ENCODE results near the gene CKS1B. TPM values are rescaled to one million over a fixed set of nuclear protein-coding genes. Genes with fewer than 3 reads are reported as not detected.

CKS1B gene
- total and polyA plus RNA-seq, 9 of the 15 experiments (the other 6 are each of a cell fraction or from before 2014, with no cell fraction given): 215 to 1,103 (median 460) TPM

DNA sequence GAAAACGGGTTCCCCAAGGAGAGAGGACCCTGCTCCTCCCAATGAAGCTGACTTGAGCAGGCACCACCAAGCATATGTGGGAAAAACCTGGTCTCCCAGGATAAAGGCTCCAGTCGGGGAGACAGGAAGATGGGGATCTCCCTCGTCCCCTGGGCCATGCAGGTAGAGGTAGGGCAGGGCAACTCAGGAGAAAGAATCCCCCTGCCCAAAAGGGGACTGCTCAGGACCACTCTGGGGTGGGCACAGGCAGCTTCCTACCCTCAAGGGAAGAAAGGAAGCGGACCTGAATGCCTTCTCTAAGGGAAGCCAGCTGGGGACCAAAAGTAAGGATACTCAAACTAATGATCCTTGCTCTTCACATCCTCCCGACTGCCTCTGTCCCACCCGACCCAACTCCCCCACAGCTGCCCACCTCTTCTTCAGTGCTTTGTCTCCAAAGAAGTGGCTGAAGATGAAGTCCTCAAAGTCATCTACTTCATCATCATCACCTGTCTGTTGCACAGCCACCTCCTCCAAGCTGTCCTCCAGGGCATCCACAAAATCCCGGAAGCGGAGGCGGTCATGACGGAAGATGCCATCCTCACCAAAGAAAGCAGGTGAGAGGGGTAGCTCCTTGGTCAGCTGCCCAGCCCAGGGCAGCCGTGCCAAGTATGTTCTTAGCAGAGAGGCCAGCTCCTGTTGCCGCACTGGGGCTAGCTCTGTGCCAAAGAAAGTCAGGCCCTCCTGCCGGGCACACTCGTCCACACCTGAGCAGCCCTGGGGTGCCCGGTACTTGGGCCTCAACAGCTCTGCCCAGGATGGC lies 29.1 kb upstream of the CKS1B start:
- CTCF ChIA-PET (ENCODE audit: low intra/inter-chr PET ratio): interaction anchor here (0.7 to 1.4 kb wide), 2 partner anchors 117 to 386 kb away, joined by 4 read pairs; no protein-coding TSS in a partner anchor
- Histone ChIP-seq H3K4me2 (ENCODE audit: insufficient read depth, low read length) (no peak overlapping the region), H3K9me1 (ENCODE audit: control insufficient read depth, insufficient read depth, low read length) (no peaks in the 10 kb centered on the region), H3K36me3 (ENCODE audit: control insufficient read depth, insufficient read depth, low read length) (no peaks in the 10 kb centered on the region; the same call in 2 of the 3 replicates), H2AFZ (ENCODE audit: low read depth, low read length) (no peak overlapping the region), H3K79me2 (ENCODE audit: control insufficient read depth, insufficient read depth, low read length) (no peaks in the 10 kb centered on the region), H3K9ac (ENCODE audit: insufficient read depth in 1 of 2, low read depth in 2 of 2, low read length in 2 of 2) (peak overlapping the region in 1 of 2 experiments; percentile 81; a peak in 1 of 4 replicates), H4K20me1 (replicated peaks; ENCODE audit: control insufficient read depth, insufficient read depth, low read length) (0 out of 2 replicates have a peak, but pooled peaks cover 3% of the 10 kb centered on the region), H3K9me3 (replicated peaks; ENCODE audit: control insufficient read depth, insufficient read depth, low read depth, low read length) (no peaks in the 10 kb centered on the region), H3K4me1 (replicated peaks in 1 of 2; ENCODE audit: control insufficient read depth in 2 of 2, insufficient read depth in 2 of 2, low read length in 2 of 2) (peaks cover 25 to 53% of the 10 kb centered on the region in 2 experiments; a peak in 4 of 5 replicates), H3K4me3 (no peak overlapping the region), H3K27me3 (ENCODE audit: control insufficient read depth in 2 of 2, insufficient read depth in 2 of 2, low read length in 2 of 2) (no peaks in the 10 kb centered on the region), H3K27ac (ENCODE audit: extremely low read depth, low read depth, low read length) (no peak overlapping the region)
- in situ Hi-C loops (cut with MboI): no loop called here
- TSS peak; percentile 65 for BruUV-seq (replicated peaks)
- POLR2A ChIA-PET: interaction anchor here (0.6 to 1.0 kb wide), 4 partner anchors 9 to 409 kb away, joined by 3 to 4 read pairs (median 4); partner anchors contain the start of gene SHC1
- DNase-seq (ENCODE audit: extremely low read depth in 1 of 4, low spot score in 3 of 4): no peak
- WGBS (ENCODE audit: insufficient coverage, low coverage, missing lambda C conversion rate): 60% methylated on average over 14 of the region's 15 CpGs
- intact Hi-C loops (cut with micrococcal nuclease): no loop called here
- TF ChIP-seq, protein P1, sequence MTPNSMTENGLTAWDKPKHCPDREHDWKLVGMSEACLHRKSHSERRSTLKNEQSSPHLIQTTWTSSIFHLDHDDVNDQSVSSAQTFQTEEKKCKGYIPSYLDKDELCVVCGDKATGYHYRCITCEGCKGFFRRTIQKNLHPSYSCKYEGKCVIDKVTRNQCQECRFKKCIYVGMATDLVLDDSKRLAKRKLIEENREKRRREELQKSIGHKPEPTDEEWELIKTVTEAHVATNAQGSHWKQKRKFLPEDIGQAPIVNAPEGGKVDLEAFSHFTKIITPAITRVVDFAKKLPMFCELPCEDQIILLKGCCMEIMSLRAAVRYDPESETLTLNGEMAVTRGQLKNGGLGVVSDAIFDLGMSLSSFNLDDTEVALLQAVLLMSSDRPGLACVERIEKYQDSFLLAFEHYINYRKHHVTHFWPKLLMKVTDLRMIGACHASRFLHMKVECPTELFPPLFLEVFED (CRISPR knock-in tag; conservative IDR thresholded peaks at IDR 0.05): no peak
- TF ChIP-seq SIRT6 (IDR thresholded peaks at IDR 0.05; ENCODE audit: low read depth, low read length) (no peak), CREM (IDR thresholded peaks at IDR 0.05; ENCODE audit: low read depth) (no peak), ZFP36 (IDR thresholded peaks at IDR 0.05; ENCODE audit: low read depth, low read length, partially characterized antibody) (peak; percentile 92)
- no peak for ATAC-seq
- no peak for FAIRE-seq
